Esophagus squamous epithelium (tissue), 5 donors: ENCODE data around the gene HRK. TPM values are rescaled to one million over a fixed set of nuclear protein-coding genes. Genes with fewer than 3 reads are reported as not detected.

Source experiments
- DNase-seq: peaks from one replicate; lab custom pipeline; 2025; lab: John Stamatoyannopoulos, UW
- H3K27ac ChIP-seq, 4 donors: fragments of 200-600 bp; sonication (generic); one replicate each; pipeline ENCODE4 v1.5.1; 2016 to 2019; ENCODE audit warnings: mild to moderate bottlenecking in 1 of 4
- H3K27me3 ChIP-seq, 4 donors: fragments of 200-600 bp; sonication (generic); 1 replicate in 3 of 4; 2 replicates in 1 of 4; pipeline versions ENCODE4 v1.5.1 to v1.6.0; 2017 to 2021; ENCODE audit warnings: antibody characterized with exemption in 1 of 4
- H3K36me3 ChIP-seq, 3 donors: fragments of 200-600 bp; sonication (generic); one replicate each; pipeline ENCODE4 v1.5.1; 2016 to 2019
- H3K4me1 ChIP-seq, 3 donors: fragments of 200-600 bp; sonication (generic); one replicate each; pipeline ENCODE4 v1.5.1; 2017 to 2019
- H3K4me3 ChIP-seq, 4 donors: fragments of 200-600 bp; sonication (generic); 1 replicate in 3 of 4; 2 replicates in 1 of 4; pipeline ENCODE4 v1.5.1; 2016 to 2019; ENCODE audit warnings: mild to moderate bottlenecking in 2 of 4, moderate library complexity in 1 of 4
- H3K9me3 ChIP-seq, 3 donors: fragments of 200-600 bp; sonication (generic); one replicate each; pipeline ENCODE4 v1.5.1; 2016 to 2019
- CTCF ChIP-seq, 6 experiments: fragments of 450-650 bp in 4 of 6; fragments of 200-600 bp in 2 of 6; sonication (generic) in 2 of 6; IDR thresholded peaks; one replicate each; pipeline ENCODE4 v1.5.1; 2016 to 2019; ENCODE audit warnings: antibody characterized with exemption in 6 of 6, mild to moderate bottlenecking in 4 of 6, moderate library complexity in 4 of 6
- POLR2A ChIP-seq, 4 donors: fragments of 450-650 bp; IDR thresholded peaks; one replicate each; pipeline ENCODE4 v1.6.1; 2017; ENCODE audit warnings: antibody characterized with exemption in 4 of 4, mild to moderate bottlenecking in 4 of 4, moderate library complexity in 3 of 4
- WGBS, 2 donors: methylation state at CpG; one replicate each; pipeline ENCODE4 v1.1.5; 2018; 5-methylcytosine and 5-hydroxymethylcytosine counted together
- intact Hi-C: fragments of 100-400 bp; cut with DNase I; formaldehyde crosslinking; loops from one replicate; pipeline ENCODE4 v1.15.0; 2022
- total RNA-seq, 4 donors: library from RNA; depleted of rRNA; stranded (reverse); fragments of >200 nt; gene quantifications; one replicate each; pipeline ENCODE4 v1.1.0, GENCODE V29; 2016
- donor health status: DM: yes; HTN: yes; CAD: no.

HRK gene
- total RNA-seq, 4 donors from 2014 or later: 0.19 to 1.00 (median 0.25) TPM

- TF ChIP-seq POLR2A (IDR thresholded peaks at IDR 0.05) (no peak), CTCF (IDR thresholded peaks at IDR 0.05) (no peak)
- H3K4me3 ChIP-seq: no peak overlapping the region
- intact Hi-C loops: no loop called here
- H3K36me3 ChIP-seq: no peaks in the 10 kb centered on the region
- peaks cover 0 to 13% (median 0%) of the 10 kb centered on the region in 3 donors for H3K4me1 ChIP-seq
- H3K27me3 ChIP-seq: peaks cover 0 to 73% (median 0%) of the 10 kb centered on the region in 4 donors
- WGBS, 2 donors: 62 to 78% methylated on average over 15 to 16 of the region's 16 CpGs
- no peaks in the 10 kb centered on the region for H3K9me3 ChIP-seq
- no peak overlapping the region for H3K27ac ChIP-seq
- no peak for DNase-seq
Measured at GRCh38 chr12:116855744-116856470, 25.3 kb downstream of the HRK start.

GRCh38 chr12:116853507-116853906, 27.7 kb downstream of the HRK start:
- WGBS, 2 donors: 64 to 84% methylated on average over 5 of the region's 5 CpGs
- no peaks in the 10 kb centered on the region for H3K36me3 ChIP-seq
- no peak overlapping the region for H3K27ac ChIP-seq
- H3K9me3 ChIP-seq: no peaks in the 10 kb centered on the region
- H3K27me3 ChIP-seq: peaks cover 0 to 61% (median 0%) of the 10 kb centered on the region in 4 donors
- peaks cover 0 to 7% (median 0%) of the 10 kb centered on the region in 3 donors for H3K4me1 ChIP-seq
- no peak for DNase-seq
- intact Hi-C loops: no loop called here
- TF ChIP-seq CTCF (IDR thresholded peaks at IDR 0.05) (no peak), POLR2A (IDR thresholded peaks at IDR 0.05) (no peak)
- H3K4me3 ChIP-seq: no peak overlapping the region

GRCh38 chr12:116852303-116852702, 28.9 kb downstream of the HRK start:
- 69 to 84% methylated on average over 4 to 6 of the region's 6 CpGs for WGBS, 2 donors
- no peaks in the 10 kb centered on the region for H3K9me3 ChIP-seq
- peaks cover 0 to 49% (median 0%) of the 10 kb centered on the region in 4 donors for H3K27me3 ChIP-seq
- no peak overlapping the region for H3K4me3 ChIP-seq
- TF ChIP-seq POLR2A (IDR thresholded peaks at IDR 0.05) (no peak), CTCF (IDR thresholded peaks at IDR 0.05) (no peak)
- no peak for DNase-seq
- peaks cover 0 to 7% (median 0%) of the 10 kb centered on the region in 3 donors for H3K4me1 ChIP-seq
- no peaks in the 10 kb centered on the region for H3K36me3 ChIP-seq
- no peak overlapping the region for H3K27ac ChIP-seq
- intact Hi-C loops: no loop called here

- H3K9me3 ChIP-seq: no peaks in the 10 kb centered on the region
- WGBS, 2 donors: 87 to 89% methylated on average over 3 to 9 of the region's 23 CpGs
- intact Hi-C loops: no loop called here
- no peaks in the 10 kb centered on the region for H3K36me3 ChIP-seq
- peaks cover 0 to 19% (median 0%) of the 10 kb centered on the region in 4 donors for H3K27me3 ChIP-seq
- H3K27ac ChIP-seq: no peak overlapping the region
- no peak for DNase-seq
- H3K4me1 ChIP-seq: no peaks in the 10 kb centered on the region
- TF ChIP-seq CTCF (IDR thresholded peaks at IDR 0.05): no peak
- TF ChIP-seq POLR2A (IDR thresholded peaks at IDR 0.05): no peak
- no peak overlapping the region for H3K4me3 ChIP-seq
Measured at GRCh38 chr12:116849216-116849615, 32.0 kb downstream of the HRK start.

- intact Hi-C loops: no loop called here
- Histone ChIP-seq H3K36me3 (no peaks in the 10 kb centered on the region), H3K27me3 (no peaks in the 10 kb centered on the region), H3K27ac (no peak overlapping the region), H3K9me3 (no peaks in the 10 kb centered on the region), H3K4me1 (no peaks in the 10 kb centered on the region), H3K4me3 (no peak overlapping the region)
- no peak for DNase-seq
- TF ChIP-seq CTCF (IDR thresholded peaks at IDR 0.05): no peak
- TF ChIP-seq POLR2A (IDR thresholded peaks at IDR 0.05): no peak
- 100% methylated on average over 1 of the region's 6 CpGs for WGBS, 2 donors
Measured at GRCh38 chr12:116843085-116843484, 38.2 kb downstream of the HRK start.
